HPDE6-E6E7 (cell line): ENCODE data around the gene RNU6-9.

Source experiments
- DNase-seq: peaks from one replicate; pipeline ENCODE4 v3.0.0; 2011; ENCODE audit warnings: missing footprints; ENCODE audit errors: extremely low spot score

RNU6-9 gene

GRCh38 chr19:934197-934840, 41.0 kb downstream of the RNU6-9 start:
- no peak for DNase-seq

GRCh38 chr19:934865-935479, 41.7 kb downstream of the RNU6-9 start:
- no peak for DNase-seq

GRCh38 chr19:936175-936546, 42.9 kb downstream of the RNU6-9 start:
- no peak for DNase-seq

- no peak for DNase-seq
These were observed 44.0 kb downstream of the RNU6-9 start for GRCh38 chr19:937259-937694.

GRCh38 chr19:938233-938923, 45.1 kb downstream of the RNU6-9 start:
- DNase-seq: no peak

GRCh38 chr19:939439-939838, 46.2 kb downstream of the RNU6-9 start:
- no peak for DNase-seq

- no peak for DNase-seq
These were observed 46.6 kb downstream of the RNU6-9 start for GRCh38 chr19:939922-940321.

GRCh38 chr19:940591-941291, 47.5 kb downstream of the RNU6-9 start:
- peak; percentile 61 for DNase-seq

- no peak for DNase-seq
These were observed 48.2 kb downstream of the RNU6-9 start for GRCh38 chr19:941292-942132.

- no peak for DNase-seq
These were observed 48.9 kb downstream of the RNU6-9 start for GRCh38 chr19:942133-942645.
